Thoracic aorta (tissue), 2 donors: ENCODE results near the gene SEPTIN12. TPM values are rescaled to one million over a fixed set of nuclear protein-coding genes. Genes with fewer than 3 reads are reported as not detected.

Experiments used
- ATAC-seq: fragments of 150-250 bp; one replicate; pipeline ENCODE4 v1.8.0; 2017; ENCODE audit warnings: low read depth; ENCODE audit not compliant: insufficient number of reproducible peaks, low FRiP score
- DNase-seq: peaks from one replicate; pipeline ENCODE4 v3.0.0-alpha.2; 2020; ENCODE audit warnings: low spot score
- H3K27ac ChIP-seq, 2 donors: fragments of 200-600 bp; sonication (generic); 1 replicate in 1 of 2; 2 replicates in 1 of 2; pipeline ENCODE4 v1.5.1; 2016; ENCODE audit warnings: mild to moderate bottlenecking in 2 of 2, moderate library complexity in 2 of 2
- H3K27me3 ChIP-seq: fragments of 200-600 bp; sonication (generic); replicated peaks from 2 replicates; pipeline ENCODE4 v1.6.0; 2016; ENCODE audit warnings: mild to moderate bottlenecking; ENCODE audit not compliant: insufficient read depth
- H3K36me3 ChIP-seq: fragments of 200-600 bp; sonication (generic); one replicate; pipeline ENCODE4 v1.5.1; 2016
- H3K4me1 ChIP-seq, 2 donors: fragments of 200-600 bp; sonication (generic); 1 replicate in 1 of 2; 2 replicates in 1 of 2; pipeline versions ENCODE4 v1.5.1 to v1.6.0; 2016; ENCODE audit warnings: low read depth in 2 of 2, mild to moderate bottlenecking in 1 of 2; ENCODE audit not compliant: control insufficient read depth in 1 of 2
- H3K4me3 ChIP-seq: fragments of 200-600 bp; sonication (generic); 2 replicates; pipeline ENCODE4 v1.5.1; 2016; ENCODE audit warnings: mild to moderate bottlenecking
- H3K9me3 ChIP-seq: fragments of 200-600 bp; sonication (generic); 2 replicates; pipeline ENCODE4 v1.5.1; 2016
- CTCF ChIP-seq: fragments of 200-600 bp; sonication (generic); IDR thresholded peaks from one replicate; pipeline ENCODE4 v1.5.1; 2019; ENCODE audit warnings: antibody characterized with exemption
- total RNA-seq, 2 donors: library from RNA; depleted of rRNA; stranded (reverse); fragments of >200 nt; gene quantifications; one replicate each; pipeline versions ENCODE4 v1.1.0 to v1.2.3, GENCODE V29; 2016

The SEPTIN12 gene
- total RNA-seq, 2 donors from 2014 or later = not detected

- Histone ChIP-seq H3K27ac (no peak overlapping the region), H3K4me1 (peaks cover 3 to 13% of the 10 kb centered on the region in 2 donors), H3K9me3 (no peaks in the 10 kb centered on the region), H3K4me3 (no peak overlapping the region), H3K27me3 (no peaks in the 10 kb centered on the region), H3K36me3 (peaks cover 29% of the 10 kb centered on the region)
- DNase-seq (no peak), ATAC-seq (no peak)
- TF ChIP-seq CTCF = no peak
These were observed 40.1 kb downstream of the SEPTIN12 start for GRCh38 chr16:4747906-4748681.

GRCh38 chr16:4746991-4747574 is 41.1 kb downstream of the SEPTIN12 start:
- no peak overlapping the region for H3K27ac ChIP-seq
- ATAC-seq (no peak), DNase-seq (no peak)
- H3K36me3 ChIP-seq = peaks cover 19% of the 10 kb centered on the region
- no peak for TF ChIP-seq CTCF
- peaks cover 3 to 13% of the 10 kb centered on the region in 2 donors for H3K4me1 ChIP-seq
- H3K4me3 ChIP-seq = no peak overlapping the region
- no peaks in the 10 kb centered on the region for H3K27me3 ChIP-seq
- no peaks in the 10 kb centered on the region for H3K9me3 ChIP-seq

- TF ChIP-seq CTCF = no peak
- Histone ChIP-seq H3K27ac (no peak overlapping the region), H3K9me3 (no peaks in the 10 kb centered on the region), H3K4me1 (peaks cover 3 to 13% of the 10 kb centered on the region in 2 donors), H3K27me3 (no peaks in the 10 kb centered on the region), H3K4me3 (no peak overlapping the region), H3K36me3 (peaks cover 10% of the 10 kb centered on the region)
- DNase-seq (no peak), ATAC-seq (no peak)
These were observed 41.9 kb downstream of the SEPTIN12 start for GRCh38 chr16:4746215-4746614.

GRCh38 chr16:4745274-4745569 is 42.9 kb downstream of the SEPTIN12 start:
- Histone ChIP-seq H3K36me3 (peaks cover 7% of the 10 kb centered on the region), H3K27me3 (no peaks in the 10 kb centered on the region), H3K9me3 (no peaks in the 10 kb centered on the region), H3K27ac (no peak overlapping the region), H3K4me3 (no peak overlapping the region), H3K4me1 (peaks cover 3 to 13% of the 10 kb centered on the region in 2 donors)
- DNase-seq = no peak
- no peak for ATAC-seq
- TF ChIP-seq CTCF = no peak

GRCh38 chr16:4744555-4745273 is 43.4 kb downstream of the SEPTIN12 start:
- Histone ChIP-seq H3K4me1 (peaks cover 3 to 13% of the 10 kb centered on the region in 2 donors), H3K4me3 (no peak overlapping the region), H3K27ac (no peak overlapping the region), H3K27me3 (no peaks in the 10 kb centered on the region), H3K9me3 (no peaks in the 10 kb centered on the region), H3K36me3 (peaks cover 4% of the 10 kb centered on the region)
- TF ChIP-seq CTCF = no peak
- ATAC-seq (no peak), DNase-seq (no peak)
